NCI-H82 (cell line): ENCODE measurements around the gene IL24.
A peak's percentile ranks its signal among the peaks of the same experiment; 100 is the strongest.
"Not testable (repeated sequence)": the region's sequence is repeated elsewhere in the genome, so short reads cannot be mapped to it uniquely, and the experiment has no call there.

Experiments used
- DNase-seq: peaks from one replicate; lab custom pipeline; 2025; lab: John Stamatoyannopoulos, UW

IL24 gene

GRCh38 chr1:206897175-206897574 is at the start of gene IL24:
Gene IL24, plus strand, starts transcription at chr1:206897443. Its CDS starts 390 bp downstream, at chr1:206897833.
- no peak for DNase-seq

GRCh38 chr1:206847946-206848345 is 49.3 kb upstream of the IL24 start:
- DNase-seq: no peak

GRCh38 chr1:206850401-206850800 is 46.8 kb upstream of the IL24 start:
- no peak for DNase-seq

GRCh38 chr1:206851341-206852010 is 45.8 kb upstream of the IL24 start:
- DNase-seq: no peak

GRCh38 chr1:206852662-206853061 is 44.6 kb upstream of the IL24 start:
- DNase-seq: not testable (repeated sequence)

- not testable (repeated sequence) for DNase-seq
Observed at GRCh38 chr1:206853696-206854095, 43.5 kb upstream of the IL24 start.

- DNase-seq: no peak
Observed at GRCh38 chr1:206854401-206855129, 42.7 kb upstream of the IL24 start.

GRCh38 chr1:206855859-206856258 is 41.4 kb upstream of the IL24 start:
- no peak for DNase-seq

GRCh38 chr1:206856674-206857464 is 40.4 kb upstream of the IL24 start:
- peak; percentile 22 for DNase-seq

GRCh38 chr1:206859082-206859521 is 38.1 kb upstream of the IL24 start:
- no peak for DNase-seq

GRCh38 chr1:206860165-206860564 is 37.1 kb upstream of the IL24 start:
- no peak for DNase-seq

GRCh38 chr1:206863266-206863665 is 34.0 kb upstream of the IL24 start:
- DNase-seq: peak; percentile 25

- DNase-seq: peak; percentile 80
Observed at GRCh38 chr1:206864939-206865671, 32.1 kb upstream of the IL24 start, which contains the start of gene IL20. Gene IL20, plus strand, starts transcription at chr1:206865623. Its CDS starts 230 bp downstream, at chr1:206865853.

- no peak for DNase-seq
Observed at GRCh38 chr1:206866062-206866461, 31.2 kb upstream of the IL24 start.

- DNase-seq: no peak
Observed at GRCh38 chr1:206867239-206867638, 30.0 kb upstream of the IL24 start.

GRCh38 chr1:206867716-206868115 is 29.5 kb upstream of the IL24 start:
- no peak for DNase-seq

GRCh38 chr1:206868264-206868663 is 29.0 kb upstream of the IL24 start:
- no peak for DNase-seq

- DNase-seq: no peak
Observed at GRCh38 chr1:206872139-206872538, 25.1 kb upstream of the IL24 start.

GRCh38 chr1:206873603-206874188 is 23.5 kb upstream of the IL24 start:
- no peak for DNase-seq

GRCh38 chr1:206875752-206876377 is 21.4 kb upstream of the IL24 start:
- DNase-seq: no peak

- no peak for DNase-seq
Observed at GRCh38 chr1:206878456-206878855, 18.8 kb upstream of the IL24 start.
